ENCODE measurements around the gene DLK1. TPM values are rescaled to one million over a fixed set of nuclear protein-coding genes. Genes with fewer than 3 reads are reported as not detected.

The DLK1 gene
- polyA plus RNA-seq, 1 of the 3 experiments (the other 2 are of a cell fraction), result 1.7 TPM

DNA sequence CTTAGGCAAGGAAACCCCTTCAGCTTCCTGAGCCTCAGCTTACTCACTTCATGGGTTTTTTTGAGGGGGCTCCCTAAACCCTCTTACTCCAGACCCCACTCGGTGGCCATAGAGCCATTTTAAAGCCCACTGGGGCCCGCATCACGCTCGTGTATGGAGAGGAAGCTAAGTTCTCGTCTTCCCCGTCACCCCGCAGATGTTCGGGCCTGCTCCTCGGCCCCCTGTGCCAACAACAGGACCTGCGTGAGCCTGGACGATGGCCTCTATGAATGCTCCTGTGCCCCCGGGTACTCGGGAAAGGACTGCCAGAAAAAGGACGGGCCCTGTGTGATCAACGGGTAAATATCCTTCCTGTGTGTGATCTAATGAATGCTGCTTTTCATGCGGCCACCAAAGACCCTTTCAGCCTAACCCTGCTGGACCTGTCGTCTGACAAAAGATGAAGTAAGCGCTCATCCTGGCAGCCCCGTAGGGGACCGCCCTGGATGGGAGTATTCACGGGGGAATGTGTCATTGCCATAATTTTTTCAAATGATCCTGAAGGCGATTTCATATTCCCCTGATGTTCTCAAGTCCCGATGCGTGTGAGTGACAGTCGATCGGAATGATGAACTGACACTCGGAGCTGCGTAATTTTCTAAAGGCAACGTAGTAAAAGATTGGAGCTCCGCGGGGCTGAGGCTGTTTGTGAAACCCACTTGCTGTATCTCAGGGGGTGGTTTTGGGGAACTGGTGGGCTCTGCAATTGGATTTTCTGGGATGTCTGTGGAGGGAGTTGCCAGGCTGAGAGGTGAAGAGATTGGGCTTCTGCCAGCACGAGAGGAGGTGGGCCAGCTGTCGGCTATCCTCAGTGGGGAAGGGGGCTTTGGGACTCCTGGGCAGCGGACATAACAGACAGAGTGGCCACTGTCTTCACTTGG is 5.4 kb downstream of the DLK1 start:
- peak overlapping the region in 1 of 2 experiments; percentile 91; a peak in 1 of 4 replicates for H3K27ac ChIP-seq (ENCODE audit: low read depth in 2 of 2, low read length in 1 of 2)
- no peaks in the 10 kb centered on the region for H3K9me2 ChIP-seq
- no peaks in the 10 kb centered on the region for H4K20me1 ChIP-seq (ENCODE audit: insufficient read depth)
- TF ChIP-seq, protein P1, sequence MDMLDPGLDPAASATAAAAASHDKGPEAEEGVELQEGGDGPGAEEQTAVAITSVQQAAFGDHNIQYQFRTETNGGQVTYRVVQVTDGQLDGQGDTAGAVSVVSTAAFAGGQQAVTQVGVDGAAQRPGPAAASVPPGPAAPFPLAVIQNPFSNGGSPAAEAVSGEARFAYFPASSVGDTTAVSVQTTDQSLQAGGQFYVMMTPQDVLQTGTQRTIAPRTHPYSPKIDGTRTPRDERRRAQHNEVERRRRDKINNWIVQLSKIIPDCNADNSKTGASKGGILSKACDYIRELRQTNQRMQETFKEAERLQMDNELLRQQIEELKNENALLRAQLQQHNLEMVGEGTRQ (IDR thresholded peaks at IDR 0.05; ENCODE audit: borderline replicate concordance, low read depth, low read length), result no peak
- no peak for TF ChIP-seq TAF1 (IDR thresholded peaks at IDR 0.05; ENCODE audit: borderline replicate concordance, low read depth, low read length)
- TF ChIP-seq, protein P2, sequence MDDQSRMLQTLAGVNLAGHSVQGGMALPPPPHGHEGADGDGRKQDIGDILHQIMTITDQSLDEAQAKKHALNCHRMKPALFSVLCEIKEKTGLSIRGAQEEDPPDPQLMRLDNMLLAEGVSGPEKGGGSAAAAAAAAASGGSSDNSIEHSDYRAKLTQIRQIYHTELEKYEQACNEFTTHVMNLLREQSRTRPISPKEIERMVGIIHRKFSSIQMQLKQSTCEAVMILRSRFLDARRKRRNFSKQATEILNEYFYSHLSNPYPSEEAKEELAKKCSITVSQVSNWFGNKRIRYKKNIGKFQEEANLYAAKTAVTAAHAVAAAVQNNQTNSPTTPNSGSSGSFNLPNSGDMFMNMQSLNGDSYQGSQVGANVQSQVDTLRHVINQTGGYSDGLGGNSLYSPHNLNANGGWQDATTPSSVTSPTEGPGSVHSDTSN (IDR thresholded peaks at IDR 0.05), result no peak
- no peak for TF ChIP-seq POLR2AphosphoS5 (IDR thresholded peaks at IDR 0.05; ENCODE audit: low read depth, low read length)
- no peak for TF ChIP-seq MEF2A (IDR thresholded peaks at IDR 0.05; ENCODE audit: borderline replicate concordance, low read depth)
- TF ChIP-seq RCOR1 (IDR thresholded peaks at IDR 0.05; ENCODE audit: low read length), result no peak
- TF ChIP-seq NRF1 (IDR thresholded peaks at IDR 0.05; ENCODE audit: low read depth, low read length), result no peak
- TF ChIP-seq SMC3 (IDR thresholded peaks at IDR 0.05; ENCODE audit: low read depth, low read length), result no peak
- no peak for TF ChIP-seq NFIC (IDR thresholded peaks at IDR 0.05; ENCODE audit: borderline replicate concordance)
- TF ChIP-seq, protein P3, sequence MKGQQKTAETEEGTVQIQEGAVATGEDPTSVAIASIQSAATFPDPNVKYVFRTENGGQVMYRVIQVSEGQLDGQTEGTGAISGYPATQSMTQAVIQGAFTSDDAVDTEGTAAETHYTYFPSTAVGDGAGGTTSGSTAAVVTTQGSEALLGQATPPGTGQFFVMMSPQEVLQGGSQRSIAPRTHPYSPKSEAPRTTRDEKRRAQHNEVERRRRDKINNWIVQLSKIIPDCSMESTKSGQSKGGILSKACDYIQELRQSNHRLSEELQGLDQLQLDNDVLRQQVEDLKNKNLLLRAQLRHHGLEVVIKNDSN (IDR thresholded peaks at IDR 0.05; ENCODE audit: borderline replicate concordance, low read depth), result no peak
- no peak for TF ChIP-seq RAD21 (IDR thresholded peaks at IDR 0.05; ENCODE audit: low read length)
- CTCF ChIA-PET, result interaction anchor here (0.9 to 2.3 kb wide), 5 partner anchors 23 to 348 kb away, joined by 3 to 11 read pairs (median 5); no protein-coding TSS in a partner anchor
- H3K4me1 ChIP-seq (ENCODE audit: control insufficient read depth in 1 of 2, insufficient read depth in 2 of 2, low read depth in 1 of 2, low read length in 1 of 2), result peaks cover 0 to 71% of the 10 kb centered on the region in 2 experiments; a peak in 1 of 4 replicates
- no peak overlapping the region for H3K4me2 ChIP-seq
- peak; percentile 37 for DNase-seq
- H3K9me3 ChIP-seq, result no peaks in the 10 kb centered on the region
- peaks cover 21% of the 10 kb centered on the region; the same call in 1 of the 2 replicates for H3K27me3 ChIP-seq (ENCODE audit: insufficient read depth)
- H3K36me3 ChIP-seq (replicated peaks in 1 of 2; ENCODE audit: control insufficient read depth in 1 of 2, insufficient read depth in 2 of 2, low read length in 1 of 2), result no peaks in the 10 kb centered on the region
- no peak overlapping the region for H2AFZ ChIP-seq (ENCODE audit: low read depth)
- H3K79me2 ChIP-seq (ENCODE audit: insufficient read depth), result no peaks in the 10 kb centered on the region
- WGBS (ENCODE audit: low lambda C conversion rate), result 74% methylated on average over 32 of the region's 34 CpGs
- POLR2A ChIA-PET, result interaction anchor here (0.8 to 7.8 kb wide), 22 partner anchors 9 to 348 kb away, joined by 3 to 103 read pairs (median 6); no protein-coding TSS in a partner anchor
- no peaks in the 10 kb centered on the region for H3F3A ChIP-seq (replicated peaks; ENCODE audit: insufficient read depth)
- H3K4me3 ChIP-seq (ENCODE audit: low read depth in 2 of 2, low read length in 1 of 2), result no peak overlapping the region; a peak in 1 of 4 replicates
- H3K9ac ChIP-seq, result no peak overlapping the region

DNA sequence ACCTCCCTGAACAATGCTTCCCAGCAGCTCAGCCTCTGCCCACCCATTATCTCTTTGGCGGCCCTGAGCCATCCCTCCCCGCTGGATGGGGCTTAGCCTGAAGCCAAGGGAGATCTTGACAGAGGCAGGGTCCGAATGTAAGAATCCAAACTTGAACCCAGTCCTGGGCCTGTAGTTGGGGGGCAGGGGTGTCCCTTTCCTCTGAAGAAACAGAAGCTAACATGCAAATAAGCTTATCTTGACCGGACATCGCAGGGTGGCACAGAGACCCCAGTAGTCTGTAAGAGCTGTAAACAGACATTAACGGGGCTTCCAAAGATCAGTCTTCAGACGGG is 6.0 kb downstream of the DLK1 start:
- peaks cover 15% of the 10 kb centered on the region; the same call in 1 of the 2 replicates for H3K27me3 ChIP-seq (ENCODE audit: insufficient read depth)
- WGBS (ENCODE audit: low lambda C conversion rate), result 70% methylated on average over 4 of the region's 7 CpGs
- CTCF ChIA-PET, result interaction anchor here (0.9 to 2.3 kb wide), 6 partner anchors 10 to 348 kb away, joined by 3 to 11 read pairs (median 4); no protein-coding TSS in a partner anchor
- TF ChIP-seq TEAD4 (IDR thresholded peaks at IDR 0.05; ENCODE audit: borderline replicate concordance, insufficient read depth), result no peak
- TF ChIP-seq, protein P4, sequence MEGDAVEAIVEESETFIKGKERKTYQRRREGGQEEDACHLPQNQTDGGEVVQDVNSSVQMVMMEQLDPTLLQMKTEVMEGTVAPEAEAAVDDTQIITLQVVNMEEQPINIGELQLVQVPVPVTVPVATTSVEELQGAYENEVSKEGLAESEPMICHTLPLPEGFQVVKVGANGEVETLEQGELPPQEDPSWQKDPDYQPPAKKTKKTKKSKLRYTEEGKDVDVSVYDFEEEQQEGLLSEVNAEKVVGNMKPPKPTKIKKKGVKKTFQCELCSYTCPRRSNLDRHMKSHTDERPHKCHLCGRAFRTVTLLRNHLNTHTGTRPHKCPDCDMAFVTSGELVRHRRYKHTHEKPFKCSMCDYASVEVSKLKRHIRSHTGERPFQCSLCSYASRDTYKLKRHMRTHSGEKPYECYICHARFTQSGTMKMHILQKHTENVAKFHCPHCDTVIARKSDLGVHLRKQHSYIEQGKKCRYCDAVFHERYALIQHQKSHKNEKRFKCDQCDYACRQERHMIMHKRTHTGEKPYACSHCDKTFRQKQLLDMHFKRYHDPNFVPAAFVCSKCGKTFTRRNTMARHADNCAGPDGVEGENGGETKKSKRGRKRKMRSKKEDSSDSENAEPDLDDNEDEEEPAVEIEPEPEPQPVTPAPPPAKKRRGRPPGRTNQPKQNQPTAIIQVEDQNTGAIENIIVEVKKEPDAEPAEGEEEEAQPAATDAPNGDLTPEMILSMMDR (IDR thresholded peaks at IDR 0.05), result no peak
- TF ChIP-seq POLR2AphosphoS5 (IDR thresholded peaks at IDR 0.05; ENCODE audit: low read depth, low read length), result no peak
- no peak for TF ChIP-seq SMC3 (IDR thresholded peaks at IDR 0.05; ENCODE audit: low read depth, low read length)
- TF ChIP-seq RCOR1 (IDR thresholded peaks at IDR 0.05; ENCODE audit: low read length), result no peak
- no peak for TF ChIP-seq MEF2A (IDR thresholded peaks at IDR 0.05; ENCODE audit: borderline replicate concordance, low read depth)
- TF ChIP-seq, protein P3 (IDR thresholded peaks at IDR 0.05; ENCODE audit: borderline replicate concordance, low read depth), result no peak
- TF ChIP-seq ELF1 (IDR thresholded peaks at IDR 0.05), result no peak
- no peak for TF ChIP-seq SIN3A (IDR thresholded peaks at IDR 0.05; ENCODE audit: borderline replicate concordance, low read depth, low read length)
- TF ChIP-seq FOXM1 (IDR thresholded peaks at IDR 0.05; ENCODE audit: low read depth), result no peak

More for the DNA sequence above, 6.0 kb downstream of the DLK1 start:
- H3K9me3 ChIP-seq, result no peaks in the 10 kb centered on the region
- no peaks in the 10 kb centered on the region for H4K20me1 ChIP-seq (ENCODE audit: insufficient read depth)
- no peak overlapping the region for H2AFZ ChIP-seq (ENCODE audit: low read depth)
- H3K4me3 ChIP-seq (ENCODE audit: low read depth in 2 of 2, low read length in 1 of 2), result no peak overlapping the region
- POLR2A ChIA-PET, result interaction anchor here (0.8 to 7.8 kb wide), 15 partner anchors 10 to 348 kb away, joined by 3 to 103 read pairs (median 7); no protein-coding TSS in a partner anchor
- H3K9ac ChIP-seq, result no peak overlapping the region
- no peaks in the 10 kb centered on the region for H3K9me2 ChIP-seq
- no peaks in the 10 kb centered on the region for H3F3A ChIP-seq (replicated peaks; ENCODE audit: insufficient read depth)
- H3K36me3 ChIP-seq (replicated peaks in 1 of 2; ENCODE audit: control insufficient read depth in 1 of 2, insufficient read depth in 2 of 2, low read length in 1 of 2), result no peaks in the 10 kb centered on the region
- H3K27ac ChIP-seq (ENCODE audit: low read depth in 2 of 2, low read length in 1 of 2), result peak overlapping the region in 1 of 2 experiments; percentile 91; a peak in 1 of 4 replicates
- H3K4me2 ChIP-seq, result no peak overlapping the region
- H3K79me2 ChIP-seq (ENCODE audit: insufficient read depth), result no peaks in the 10 kb centered on the region
- H3K4me1 ChIP-seq (ENCODE audit: control insufficient read depth in 1 of 2, insufficient read depth in 2 of 2, low read depth in 1 of 2, low read length in 1 of 2), result peaks cover 0 to 73% of the 10 kb centered on the region in 2 experiments; a peak in 1 of 4 replicates
- no peak for DNase-seq

All from SK-N-SH (cell line).